MCF 10A (cell line): Measurements from ENCODE around the gene MIER2. TPM values are rescaled to one million over a fixed set of nuclear protein-coding genes. Genes with fewer than 3 reads are reported as not detected.

Experiments
- BruUV-seq: library from RNA; stranded (reverse); fragments of 400-500 nt; replicated peaks from 2 replicates; lab custom pipeline; 2021; lab: Mats Ljungman, UMichigan
- CTCF ChIA-PET: fragments of 300-600 bp; sonication (Branson Sonifier 250); formaldehyde crosslinking; extraction: SDS; loops from one replicate; lab custom pipeline; 2021; ENCODE audit warnings: antibody characterized with exemption, inconsistent platforms; lab: Yijun Ruan, JAX
- POLR2A ChIA-PET: fragments of 300-600, 350-650 bp; sonication (Branson Sonifier 250); formaldehyde crosslinking; extraction: SDS; loops from one replicate; lab custom pipeline; 2020; ENCODE audit warnings: antibody characterized with exemption, inconsistent platforms; lab: Yijun Ruan, JAX
- DNase-seq: peaks from one replicate; pipeline ENCODE4 v3.0.0-alpha.2; 2018; ENCODE audit not compliant: unreplicated experiment
- H3K27ac Mint-ChIP-seq: one replicate; pipeline ENCODE4 v1.8.0; 2022; ENCODE audit warnings: mild to moderate bottlenecking, low read depth, mixed read lengths; ENCODE audit not compliant: unreplicated experiment
- H3K27me3 Mint-ChIP-seq: one replicate; pipeline ENCODE4 v1.8.0; 2022; ENCODE audit warnings: mixed read lengths; ENCODE audit not compliant: insufficient read depth, unreplicated experiment
- H3K36me3 Mint-ChIP-seq: one replicate; pipeline ENCODE4 v1.8.0; 2022; ENCODE audit warnings: mild to moderate bottlenecking, moderate library complexity, mixed read lengths; ENCODE audit not compliant: insufficient read depth, unreplicated experiment
- H3K4me1 Mint-ChIP-seq: one replicate; pipeline ENCODE4 v1.8.0; 2022; ENCODE audit warnings: mixed read lengths; ENCODE audit not compliant: insufficient read depth, unreplicated experiment
- H3K4me3 Mint-ChIP-seq: one replicate; pipeline ENCODE4 v1.8.0; 2022; ENCODE audit warnings: mild to moderate bottlenecking, moderate library complexity, mixed read lengths; ENCODE audit not compliant: unreplicated experiment
- H3K9me3 Mint-ChIP-seq: one replicate; pipeline ENCODE4 v1.8.0; 2022; ENCODE audit warnings: mixed read lengths; ENCODE audit not compliant: unreplicated experiment
- intact Hi-C: fragments of 100-400 bp; cut with micrococcal nuclease; formaldehyde crosslinking; loops from 2 replicates; pipeline ENCODE4 v1.14.1; 2022
- total RNA-seq: library from RNA; stranded (reverse); gene quantifications from 2 replicates; pipeline ENCODE4 v1.2.3, GENCODE V29; 2022
- TF ChIP-seq, protein P1 (sequence below): fragments of 200-600 bp; IDR thresholded peaks from one replicate; pipeline ENCODE4 v1.8.0; 2022; ENCODE audit warnings: antibody characterized with exemption, mild to moderate bottlenecking; ENCODE audit not compliant: unreplicated experiment

Gene MIER2
- total RNA-seq, 1 experiment from 2014 or later, result 24.2 TPM

GRCh38 chr19:296476-297225, 47.9 kb downstream of the MIER2 start:
- POLR2A ChIA-PET, result no interaction called here
- H3K36me3 Mint-ChIP-seq, result peaks cover 8% of the 10 kb centered on the region
- no peaks in the 10 kb centered on the region for H3K9me3 Mint-ChIP-seq
- no peak for DNase-seq
- CTCF ChIA-PET, result interaction anchor here (0.5 to 1.2 kb wide), 5 partner anchors 13 to 1434 kb away, joined by 3 to 4 read pairs (median 3); no protein-coding TSS in a partner anchor
- BruUV-seq, result no TSS peak
- peaks cover 11% of the 10 kb centered on the region for H3K4me1 Mint-ChIP-seq
- H3K27me3 Mint-ChIP-seq, result peaks cover 29% of the 10 kb centered on the region
- TF ChIP-seq, protein P1, sequence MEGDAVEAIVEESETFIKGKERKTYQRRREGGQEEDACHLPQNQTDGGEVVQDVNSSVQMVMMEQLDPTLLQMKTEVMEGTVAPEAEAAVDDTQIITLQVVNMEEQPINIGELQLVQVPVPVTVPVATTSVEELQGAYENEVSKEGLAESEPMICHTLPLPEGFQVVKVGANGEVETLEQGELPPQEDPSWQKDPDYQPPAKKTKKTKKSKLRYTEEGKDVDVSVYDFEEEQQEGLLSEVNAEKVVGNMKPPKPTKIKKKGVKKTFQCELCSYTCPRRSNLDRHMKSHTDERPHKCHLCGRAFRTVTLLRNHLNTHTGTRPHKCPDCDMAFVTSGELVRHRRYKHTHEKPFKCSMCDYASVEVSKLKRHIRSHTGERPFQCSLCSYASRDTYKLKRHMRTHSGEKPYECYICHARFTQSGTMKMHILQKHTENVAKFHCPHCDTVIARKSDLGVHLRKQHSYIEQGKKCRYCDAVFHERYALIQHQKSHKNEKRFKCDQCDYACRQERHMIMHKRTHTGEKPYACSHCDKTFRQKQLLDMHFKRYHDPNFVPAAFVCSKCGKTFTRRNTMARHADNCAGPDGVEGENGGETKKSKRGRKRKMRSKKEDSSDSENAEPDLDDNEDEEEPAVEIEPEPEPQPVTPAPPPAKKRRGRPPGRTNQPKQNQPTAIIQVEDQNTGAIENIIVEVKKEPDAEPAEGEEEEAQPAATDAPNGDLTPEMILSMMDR, result no peak
- H3K4me3 Mint-ChIP-seq, result no peak overlapping the region
- intact Hi-C loops, result no loop called here
- H3K27ac Mint-ChIP-seq, result no peak overlapping the region

- Mint-ChIP-seq H3K36me3 (no peaks in the 10 kb centered on the region), H3K4me3 (no peak overlapping the region), H3K27me3 (peaks cover 29% of the 10 kb centered on the region), H3K4me1 (peaks cover 11% of the 10 kb centered on the region), H3K9me3 (no peaks in the 10 kb centered on the region), H3K27ac (no peak overlapping the region)
- TF ChIP-seq, protein P1, result no peak
- POLR2A ChIA-PET, result no interaction called here
- CTCF ChIA-PET, result interaction anchor here (0.5 to 1.2 kb wide), 7 partner anchors 14 to 1435 kb away, joined by 3 to 4 read pairs (median 3); no protein-coding TSS in a partner anchor
- no TSS peak for BruUV-seq
- DNase-seq, result no peak
- intact Hi-C loops, result no loop called here
These were observed 48.8 kb downstream of the MIER2 start for GRCh38 chr19:295687-296370.

DNA sequence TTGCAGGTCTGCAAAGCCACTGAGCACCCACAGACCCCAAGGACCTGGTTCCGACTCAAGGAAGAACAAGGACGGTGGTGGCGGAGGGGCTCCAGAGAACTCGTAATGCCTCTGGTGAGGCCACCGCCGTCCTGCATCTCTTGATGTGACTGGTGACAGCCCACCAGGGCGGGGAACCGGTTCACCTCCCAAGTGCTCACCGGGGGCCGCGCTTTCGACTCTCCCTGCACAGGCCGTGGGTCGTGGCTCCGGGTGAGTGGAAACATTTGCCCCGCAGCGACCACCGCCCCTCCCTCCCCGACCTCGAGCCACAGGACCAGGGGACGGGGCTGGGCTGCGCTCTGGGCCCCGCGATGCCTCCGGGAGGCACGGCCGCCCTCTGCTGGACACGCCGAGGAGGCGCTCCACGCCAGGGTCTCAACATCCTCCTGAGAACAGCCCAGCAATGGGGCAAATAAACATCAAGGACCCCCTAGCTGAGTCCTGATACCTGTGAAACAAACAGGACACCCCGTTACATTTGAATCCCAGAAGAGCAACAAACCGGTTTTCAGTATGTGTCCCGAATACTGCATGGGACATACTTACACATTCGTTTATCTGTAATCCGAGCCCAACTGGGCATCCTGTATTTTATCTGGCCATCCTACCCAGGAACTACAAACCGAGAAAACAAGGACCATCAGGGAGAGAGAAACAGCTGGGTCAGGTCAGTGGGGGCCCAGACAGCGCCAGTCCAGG, 49.5 kb downstream of the MIER2 start:
- ChIA-PET CTCF (interaction anchor here (0.6 to 1.2 kb wide), 5 partner anchors 15 to 33 kb away, joined by 3 to 4 read pairs (median 3); no protein-coding TSS in a partner anchor), POLR2A (no interaction called here)
- Mint-ChIP-seq H3K4me1 (peaks cover 12% of the 10 kb centered on the region), H3K36me3 (no peaks in the 10 kb centered on the region), H3K9me3 (no peaks in the 10 kb centered on the region), H3K27me3 (peaks cover 29% of the 10 kb centered on the region), H3K4me3 (no peak overlapping the region), H3K27ac (no peak overlapping the region)
- BruUV-seq, result no TSS peak
- peak; percentile 39 for DNase-seq
- intact Hi-C loops, result no loop called here
- TF ChIP-seq, protein P1, result peak; percentile 64
